NCI-H2227 treated with DMSO at 0.1 percent for 48 hours (cell line): ENCODE results near the gene SLC22A3.
"Not testable (repeated sequence)": the region's sequence is repeated elsewhere in the genome, so short reads cannot be mapped to it uniquely, and the experiment has no call there.

Experiments used
- DNase-seq: peaks from one replicate; lab custom pipeline; 2025; lab: John Stamatoyannopoulos, UW

SLC22A3 gene

GRCh38 chr6:160445130-160445529 is 97.0 kb downstream of the SLC22A3 start:
- DNase-seq, result no peak

- DNase-seq, result no peak
Measured at GRCh38 chr6:160447350-160447749, 99.2 kb downstream of the SLC22A3 start.

GRCh38 chr6:160449787-160450186 is 101.6 kb downstream of the SLC22A3 start:
- DNase-seq, result not testable (repeated sequence)

- DNase-seq, result no peak
Measured at GRCh38 chr6:160450849-160451248, 102.7 kb downstream of the SLC22A3 start.

- no peak for DNase-seq
Measured at GRCh38 chr6:160454303-160454702, 106.1 kb downstream of the SLC22A3 start.

- no peak for DNase-seq
Measured at GRCh38 chr6:160455081-160455480, 106.9 kb downstream of the SLC22A3 start.

- DNase-seq, result no peak
Measured at GRCh38 chr6:160455541-160456213, 107.5 kb downstream of the SLC22A3 start.

GRCh38 chr6:160456214-160456546 is 108.0 kb downstream of the SLC22A3 start:
- no peak for DNase-seq

GRCh38 chr6:160457823-160458222 is 109.6 kb downstream of the SLC22A3 start:
- DNase-seq, result no peak

- no peak for DNase-seq
Measured at GRCh38 chr6:160461641-160462040, 113.5 kb downstream of the SLC22A3 start.

- no peak for DNase-seq
Measured at GRCh38 chr6:160462116-160462515, 113.9 kb downstream of the SLC22A3 start.

GRCh38 chr6:160462551-160463109 is 114.5 kb downstream of the SLC22A3 start:
- no peak for DNase-seq

GRCh38 chr6:160464744-160465143 is 116.6 kb downstream of the SLC22A3 start:
- DNase-seq, result no peak

- DNase-seq, result not testable (repeated sequence)
Measured at GRCh38 chr6:160467261-160467871, 119.2 kb downstream of the SLC22A3 start.

- DNase-seq, result no peak
Measured at GRCh38 chr6:160469153-160469552, 121.0 kb downstream of the SLC22A3 start.

GRCh38 chr6:160476056-160476455 is 127.9 kb downstream of the SLC22A3 start:
- DNase-seq, result not testable (repeated sequence)

GRCh38 chr6:160477072-160477471 is 128.9 kb downstream of the SLC22A3 start:
- DNase-seq, result not testable (repeated sequence)

- DNase-seq, result no peak
Measured at GRCh38 chr6:160477901-160478300, 129.7 kb downstream of the SLC22A3 start.

- no peak for DNase-seq
Measured at GRCh38 chr6:160487116-160487515, 138.9 kb downstream of the SLC22A3 start.

- no peak for DNase-seq
Measured at GRCh38 chr6:160489091-160489490, 140.9 kb downstream of the SLC22A3 start.

- no peak for DNase-seq
Measured at GRCh38 chr6:160494576-160494975, 146.4 kb downstream of the SLC22A3 start.

- no peak for DNase-seq
Measured at GRCh38 chr6:160500639-160501038, 152.5 kb downstream of the SLC22A3 start.
